Kidney (tissue), 14 donors: ENCODE data around the gene ACTG1. TPM values are rescaled to one million over a fixed set of nuclear protein-coding genes. Genes with fewer than 3 reads are reported as not detected.
A peak's percentile ranks its signal among the peaks of the same experiment; 100 is the strongest.

Experiments
- DNase-seq, 5 donors: peaks; one replicate each; pipeline ENCODE4 v3.0.0-alpha.2; 2013 to 2020
- FAIRE-seq: peaks from 2 replicates; lab custom pipeline; 2012; peaks lifted over from hg19 to GRCh38; lab: Jason Lieb, UNC
- H3K27ac ChIP-seq, 2 donors: one replicate each; pipeline ENCODE4 v1.7.0; 2013; ENCODE audit warnings: low read depth in 2 of 2, low read length in 2 of 2, inconsistent platforms in 1 of 2
- H3K27me3 ChIP-seq: one replicate; pipeline ENCODE4 v1.7.1; 2013; ENCODE audit warnings: low read length, inconsistent platforms; ENCODE audit not compliant: control insufficient read depth, insufficient read depth
- H3K36me3 ChIP-seq, 3 donors: one replicate each; pipeline versions ENCODE4 v1.7.0 to v1.7.1; 2013; ENCODE audit warnings: low read length in 3 of 3, control low read depth in 1 of 3, inconsistent platforms in 1 of 3; ENCODE audit not compliant: insufficient read depth in 3 of 3, control insufficient read depth in 2 of 3
- H3K4me1 ChIP-seq, 3 donors: one replicate each; pipeline versions ENCODE4 v1.7.0 to v1.7.1; 2013; ENCODE audit warnings: low read length in 3 of 3, inconsistent platforms in 1 of 3, low read depth in 1 of 3; ENCODE audit not compliant: control insufficient read depth in 2 of 3, insufficient read depth in 2 of 3
- H3K4me3 ChIP-seq, 3 donors: one replicate each; pipeline versions ENCODE4 v1.7.0 to v1.8.1; 2013; ENCODE audit warnings: low read length in 3 of 3, control low read depth in 1 of 3, inconsistent platforms in 1 of 3
- H3K9ac ChIP-seq, 3 donors: one replicate each; pipeline versions ENCODE4 v1.7.0 to v1.7.1; 2013; ENCODE audit warnings: low read length in 3 of 3, control low read depth in 1 of 3, inconsistent platforms in 1 of 3
- H3K9me3 ChIP-seq, 3 donors: one replicate each; pipeline versions ENCODE4 v1.7.0 to v1.7.1; 2013; ENCODE audit warnings: low read length in 3 of 3, control low read depth in 1 of 3, inconsistent platforms in 1 of 3; ENCODE audit not compliant: control insufficient read depth in 2 of 3, insufficient read depth in 1 of 3
- intact Hi-C: fragments of 100-400 bp; cut with DNase I; formaldehyde crosslinking; loops from one replicate; pipeline ENCODE4 v1.11.1; 2022
- polyA plus RNA-seq: library from polyadenylated mRNA; stranded (reverse); fragments of 350-450 nt; fragmentation: Illumina TruSeq; extraction: RNeasy Lipid Tissue Mini Kit (QIAGEN cat#74804); gene quantifications from one replicate; pipeline ENCODE4 v1.2.3, GENCODE V29; 2014; ENCODE audit warnings: low read depth, low replicate concordance; ENCODE audit not compliant: insufficient read depth
- total RNA-seq: library from RNA; stranded (reverse); fragmentation: NEBNext Ultra II Directional; extraction: Animal tissue kit (Norgen Biotek cat#: 25700); gene quantifications from one replicate; pipeline ENCODE4 v1.2.1, GENCODE V29; 2021
- TF ChIP-seq, protein P1 (sequence below): IDR thresholded peaks from 3 replicates; pipeline ENCODE4 v1.5.1; 2012; ENCODE audit warnings: mild to moderate bottlenecking, moderate library complexity, borderline replicate concordance; ENCODE audit not compliant: insufficient read depth; ENCODE audit errors: extremely low read depth
- donor health status: control.
- donor health status: control.
- donor health status: control.
- donor health status: control.
- donor health status: control.
- donor health status: DM: yes; HTN: yes; CAD: no.
- donor health status: Normal renal cell carcinoma (clear cell type).

The ACTG1 gene
- total and polyA plus RNA-seq, 2 donors from 2014 or later = 1,350 to 2,632 TPM

DNA sequence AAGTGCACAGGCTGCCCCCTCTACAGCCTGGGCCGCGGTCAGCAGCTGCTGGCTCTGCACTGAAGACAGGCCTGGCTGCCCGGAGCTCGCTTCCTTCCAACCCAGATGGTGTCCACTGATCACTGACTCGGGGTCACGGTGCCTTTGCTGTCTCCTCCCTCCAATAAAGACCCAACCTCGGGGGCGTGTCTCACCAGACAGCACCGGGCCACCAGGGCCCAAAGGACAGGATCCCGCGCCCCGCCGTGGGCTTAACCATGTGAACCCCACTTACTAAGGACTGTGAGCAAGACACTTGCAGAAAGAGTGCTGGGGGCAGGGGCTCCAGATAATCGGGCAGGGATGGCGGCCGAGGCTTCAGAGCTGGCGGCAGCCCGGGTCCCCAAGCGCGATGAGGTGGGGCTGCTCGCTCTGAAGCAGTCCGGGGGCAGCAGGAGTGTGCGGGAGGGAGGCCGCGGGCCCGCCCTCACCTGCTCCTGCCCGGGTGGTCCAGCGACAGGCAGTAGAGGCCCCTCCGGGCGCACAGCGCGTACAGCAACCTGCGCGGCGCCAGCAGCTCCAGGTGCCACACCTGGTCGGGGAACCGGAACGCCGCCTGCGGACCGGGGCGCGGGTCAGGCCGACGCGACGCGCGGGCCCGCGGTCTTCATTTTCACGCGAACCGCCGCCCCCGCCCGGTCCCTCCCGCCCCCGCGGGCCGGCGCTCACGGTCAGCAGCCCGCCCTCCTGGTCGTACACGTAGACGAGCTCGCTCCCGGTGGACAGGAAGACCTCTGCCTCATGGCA is 39.1 kb upstream of the ACTG1 start:
- peaks cover 0 to 4% (median 0%) of the 10 kb centered on the region in 3 donors for H3K36me3 ChIP-seq
- peak overlapping the region in 1 of 2 donors; percentile 59 for H3K27ac ChIP-seq
- peak overlapping the region; percentile 49 to 75 (median 67) for H3K4me3 ChIP-seq
- TF ChIP-seq, protein P1, sequence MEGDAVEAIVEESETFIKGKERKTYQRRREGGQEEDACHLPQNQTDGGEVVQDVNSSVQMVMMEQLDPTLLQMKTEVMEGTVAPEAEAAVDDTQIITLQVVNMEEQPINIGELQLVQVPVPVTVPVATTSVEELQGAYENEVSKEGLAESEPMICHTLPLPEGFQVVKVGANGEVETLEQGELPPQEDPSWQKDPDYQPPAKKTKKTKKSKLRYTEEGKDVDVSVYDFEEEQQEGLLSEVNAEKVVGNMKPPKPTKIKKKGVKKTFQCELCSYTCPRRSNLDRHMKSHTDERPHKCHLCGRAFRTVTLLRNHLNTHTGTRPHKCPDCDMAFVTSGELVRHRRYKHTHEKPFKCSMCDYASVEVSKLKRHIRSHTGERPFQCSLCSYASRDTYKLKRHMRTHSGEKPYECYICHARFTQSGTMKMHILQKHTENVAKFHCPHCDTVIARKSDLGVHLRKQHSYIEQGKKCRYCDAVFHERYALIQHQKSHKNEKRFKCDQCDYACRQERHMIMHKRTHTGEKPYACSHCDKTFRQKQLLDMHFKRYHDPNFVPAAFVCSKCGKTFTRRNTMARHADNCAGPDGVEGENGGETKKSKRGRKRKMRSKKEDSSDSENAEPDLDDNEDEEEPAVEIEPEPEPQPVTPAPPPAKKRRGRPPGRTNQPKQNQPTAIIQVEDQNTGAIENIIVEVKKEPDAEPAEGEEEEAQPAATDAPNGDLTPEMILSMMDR = no peak
- FAIRE-seq = no peak
- intact Hi-C loops = no loop called here
- DNase-seq = peak in 3 of 5 donors; percentile 41 to 79 (median 73)
- H3K27me3 ChIP-seq = no peaks in the 10 kb centered on the region
- peak overlapping the region in 2 of 3 donors; percentile 46 to 73 for H3K9ac ChIP-seq
- peaks cover 0 to 20% (median 16%) of the 10 kb centered on the region in 3 donors for H3K4me1 ChIP-seq
- H3K9me3 ChIP-seq = no peaks in the 10 kb centered on the region

DNA sequence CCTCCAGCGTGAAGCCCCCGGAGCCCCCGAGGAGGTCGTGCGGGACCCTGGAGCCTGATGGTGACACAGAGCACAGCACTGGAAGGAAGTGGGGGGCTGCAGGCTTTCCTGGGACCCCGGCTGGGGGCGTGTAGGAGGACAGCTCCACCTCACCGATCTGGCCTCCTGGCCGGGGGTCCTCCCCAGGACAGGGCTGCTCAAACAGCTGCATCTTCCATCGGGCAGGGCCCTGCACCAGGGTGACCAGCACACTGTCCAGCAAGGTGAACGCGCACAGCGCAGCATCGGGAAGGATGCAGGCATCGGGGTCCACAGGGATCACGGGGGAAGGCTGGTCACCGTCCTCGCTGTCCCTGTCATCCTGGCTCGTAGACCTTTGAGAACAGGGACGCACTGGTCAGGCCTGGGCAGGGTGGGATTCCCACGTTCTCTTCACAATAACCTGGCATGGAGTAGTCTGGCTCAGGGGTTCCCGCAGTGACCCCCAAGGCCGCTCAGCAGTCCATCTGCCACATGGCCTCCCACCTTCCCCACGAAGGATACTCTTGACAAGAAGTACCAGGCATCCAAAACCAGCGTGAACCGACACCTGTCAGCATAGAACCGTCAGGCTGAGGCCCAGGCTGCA is 38.3 kb upstream of the ACTG1 start:
- intact Hi-C loops = no loop called here
- no peak for FAIRE-seq
- no peak overlapping the region for H3K27ac ChIP-seq
- DNase-seq = peak in 1 of 5 donors; percentile 80
- peak overlapping the region; percentile 49 to 75 (median 67) for H3K4me3 ChIP-seq
- no peak overlapping the region for H3K9ac ChIP-seq
- H3K4me1 ChIP-seq = peaks cover 0 to 20% (median 16%) of the 10 kb centered on the region in 3 donors
- H3K27me3 ChIP-seq = no peaks in the 10 kb centered on the region
- no peaks in the 10 kb centered on the region for H3K9me3 ChIP-seq
- TF ChIP-seq, protein P1 = no peak
- peaks cover 0 to 4% (median 0%) of the 10 kb centered on the region in 3 donors for H3K36me3 ChIP-seq

DNA sequence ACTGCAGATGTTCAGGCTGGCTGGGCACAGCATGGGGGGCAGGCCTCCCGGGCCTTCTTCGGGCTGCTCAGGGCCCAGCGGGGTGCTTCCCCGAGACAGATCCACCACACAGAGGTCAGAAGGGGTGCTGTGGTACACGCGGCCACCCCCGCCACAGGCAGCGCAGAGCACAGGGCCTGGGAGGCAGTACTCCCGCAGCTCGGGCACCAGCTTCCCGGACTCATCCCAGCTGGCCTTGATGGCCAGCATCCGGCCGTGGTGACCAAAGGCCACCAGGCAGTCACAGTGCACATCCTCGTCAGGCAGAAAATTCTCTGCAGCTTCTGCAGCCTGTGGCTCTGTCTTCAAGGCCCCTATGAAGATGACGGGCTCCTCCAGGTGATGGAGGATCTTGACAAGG is 37.7 kb upstream of the ACTG1 start:
- peaks cover 0 to 4% (median 0%) of the 10 kb centered on the region in 3 donors for H3K36me3 ChIP-seq
- intact Hi-C loops = no loop called here
- DNase-seq = peak in 2 of 5 donors; percentile 27 to 61
- no peak overlapping the region for H3K27ac ChIP-seq
- H3K9ac ChIP-seq = no peak overlapping the region
- no peak overlapping the region for H3K4me3 ChIP-seq
- TF ChIP-seq, protein P1 = no peak
- no peaks in the 10 kb centered on the region for H3K27me3 ChIP-seq
- peaks cover 0 to 20% (median 16%) of the 10 kb centered on the region in 3 donors for H3K4me1 ChIP-seq
- FAIRE-seq = no peak
- no peaks in the 10 kb centered on the region for H3K9me3 ChIP-seq
